ENCODE measurements around the gene SH3BGRL3.

DNA sequence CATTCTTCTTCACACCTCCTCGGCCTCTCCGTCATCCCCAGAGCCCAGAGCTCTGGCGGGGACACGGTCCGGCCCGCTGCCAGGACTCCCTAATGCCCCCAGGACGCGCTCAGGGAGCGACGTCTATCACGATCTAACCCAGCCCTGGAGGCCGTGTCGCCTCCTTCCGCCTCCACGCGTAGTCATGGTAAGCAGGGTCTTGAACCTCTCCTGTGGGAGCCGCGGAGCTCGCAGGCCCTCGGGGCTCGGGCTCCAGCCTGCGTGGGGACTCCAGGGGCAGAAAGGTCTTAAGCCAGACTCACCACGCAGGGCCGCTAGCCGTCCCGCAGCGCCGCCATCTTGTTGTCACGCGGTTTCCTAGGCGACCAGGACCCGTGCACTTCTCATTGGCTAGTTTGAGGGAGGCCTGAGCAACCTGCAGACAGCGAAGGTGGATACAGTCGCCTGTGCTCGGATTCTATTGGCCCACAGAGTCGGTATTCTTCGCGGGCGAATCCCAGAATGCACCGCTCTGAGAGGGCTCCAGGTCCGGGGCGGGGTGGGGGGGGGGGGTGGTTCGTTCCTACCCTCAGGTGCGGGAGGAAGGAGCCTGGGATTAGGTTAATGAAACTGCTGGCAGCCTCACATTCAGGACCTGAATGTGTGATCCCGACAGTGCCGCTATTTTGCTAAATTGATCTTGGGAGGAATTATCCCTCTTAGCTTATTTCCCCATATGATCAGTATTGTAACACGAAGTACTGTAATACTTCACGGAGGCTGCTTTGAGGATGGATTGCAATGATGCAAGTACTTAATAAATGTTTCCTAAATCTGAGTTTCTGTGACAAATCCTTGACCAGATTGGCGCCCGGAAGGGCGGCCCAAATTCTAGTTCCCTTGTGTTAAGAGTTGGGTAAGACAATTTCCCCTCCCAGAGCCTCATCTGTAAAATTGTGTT lies 26.7 kb downstream of the SH3BGRL3 start, which contains the start of gene UBXN11:
- no peak for TF ChIP-seq GATA3 (IDR thresholded peaks at IDR 0.05; ENCODE audit: low read depth, low read length)
- TF ChIP-seq GATA2 (IDR thresholded peaks at IDR 0.05; ENCODE audit: low read depth, low read length): no peak
